Measurements from ENCODE around the gene RACGAP1. TPM values are rescaled to one million over a fixed set of nuclear protein-coding genes. Genes with fewer than 3 reads are reported as not detected.

RACGAP1 gene
- total RNA-seq, 1 experiment from 2014 or later, result 147 TPM

DNA sequence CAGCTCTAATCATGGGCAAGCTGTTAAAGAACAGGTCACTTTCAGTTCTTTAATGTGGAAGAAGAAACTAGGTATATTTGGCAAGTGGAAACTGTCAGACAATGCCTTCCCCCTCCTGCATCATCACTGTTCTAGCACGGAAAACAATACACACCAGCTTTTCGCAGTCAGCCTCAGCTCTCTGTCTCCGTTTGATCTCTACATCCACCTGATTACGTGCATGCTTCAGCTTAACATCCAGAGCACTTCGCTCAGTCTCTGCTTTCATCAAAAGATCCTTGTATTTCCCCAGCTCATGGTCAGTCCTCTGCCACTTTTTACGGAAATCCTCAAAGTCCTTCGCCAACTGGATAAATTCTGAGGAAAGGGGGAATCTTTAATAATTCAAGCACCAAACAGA, 19.0 kb downstream of the RACGAP1 start:
- POLR2A ChIA-PET, result interaction anchor here (0.7 to 1.1 kb wide), 2 partner anchors 12 to 253 kb away, joined by 3 to 4 read pairs; no protein-coding TSS in a partner anchor
- Histone ChIP-seq H3K36me3 (ENCODE audit: control insufficient read depth, insufficient read depth, low read length) (peaks cover 60% of the 10 kb centered on the region), H3K4me1 (ENCODE audit: control insufficient read depth, insufficient read depth, low read length) (peaks cover 16% of the 10 kb centered on the region), H3K27ac (ENCODE audit: low read length) (peak overlapping the region; percentile 61), H3K9me3 (ENCODE audit: control insufficient read depth, insufficient read depth, low read depth, low read length) (no peaks in the 10 kb centered on the region), H3K4me3 (ENCODE audit: low read depth in 2 of 2, low read length in 2 of 2) (no peak overlapping the region), H3K27me3 (ENCODE audit: control insufficient read depth, insufficient read depth, low read length) (no peaks in the 10 kb centered on the region)
- no peak for ATAC-seq
- TF ChIP-seq, protein P1, sequence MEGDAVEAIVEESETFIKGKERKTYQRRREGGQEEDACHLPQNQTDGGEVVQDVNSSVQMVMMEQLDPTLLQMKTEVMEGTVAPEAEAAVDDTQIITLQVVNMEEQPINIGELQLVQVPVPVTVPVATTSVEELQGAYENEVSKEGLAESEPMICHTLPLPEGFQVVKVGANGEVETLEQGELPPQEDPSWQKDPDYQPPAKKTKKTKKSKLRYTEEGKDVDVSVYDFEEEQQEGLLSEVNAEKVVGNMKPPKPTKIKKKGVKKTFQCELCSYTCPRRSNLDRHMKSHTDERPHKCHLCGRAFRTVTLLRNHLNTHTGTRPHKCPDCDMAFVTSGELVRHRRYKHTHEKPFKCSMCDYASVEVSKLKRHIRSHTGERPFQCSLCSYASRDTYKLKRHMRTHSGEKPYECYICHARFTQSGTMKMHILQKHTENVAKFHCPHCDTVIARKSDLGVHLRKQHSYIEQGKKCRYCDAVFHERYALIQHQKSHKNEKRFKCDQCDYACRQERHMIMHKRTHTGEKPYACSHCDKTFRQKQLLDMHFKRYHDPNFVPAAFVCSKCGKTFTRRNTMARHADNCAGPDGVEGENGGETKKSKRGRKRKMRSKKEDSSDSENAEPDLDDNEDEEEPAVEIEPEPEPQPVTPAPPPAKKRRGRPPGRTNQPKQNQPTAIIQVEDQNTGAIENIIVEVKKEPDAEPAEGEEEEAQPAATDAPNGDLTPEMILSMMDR (IDR thresholded peaks at IDR 0.05), result no peak
- TF ChIP-seq REST (IDR thresholded peaks at IDR 0.05; ENCODE audit: insufficient read depth in 1 of 2, low read depth in 2 of 2, low read length in 1 of 2) (no peak), TCF7L2 (IDR thresholded peaks at IDR 0.05; ENCODE audit: low read depth, low read length) (no peak), POLR2AphosphoS5 (IDR thresholded peaks at IDR 0.05; ENCODE audit: low read depth, low read length) (no peak), SIN3A (IDR thresholded peaks at IDR 0.05; ENCODE audit: borderline replicate concordance, insufficient read depth, low read depth, low read length) (no peak)
- CTCF ChIA-PET, result interaction anchor here (0.8 kb wide), 1 partner anchor 30 kb away, joined by 7 read pairs; no protein-coding TSS in a partner anchor
- no peak for DNase-seq (ENCODE audit: low read depth, low spot score)
- BruUV-seq (replicated peaks), result no TSS peak
- intact Hi-C loops (cut with micrococcal nuclease; ENCODE audit: unreplicated experiment) (no loop called here), in situ Hi-C loops (cut with HindIII; ENCODE audit: low pct_unique_long_range_greater_than_20kb, low sequenced_read_pairs) (no loop called here)

- in situ Hi-C loops (cut with HindIII; ENCODE audit: low pct_unique_long_range_greater_than_20kb, low sequenced_read_pairs) (no loop called here), intact Hi-C loops (cut with micrococcal nuclease; ENCODE audit: unreplicated experiment) (no loop called here)
- no peaks in the 10 kb centered on the region for H3K9me3 ChIP-seq (ENCODE audit: control insufficient read depth, insufficient read depth, low read depth, low read length)
- peaks cover 67% of the 10 kb centered on the region for H3K36me3 ChIP-seq (ENCODE audit: control insufficient read depth, insufficient read depth, low read length)
- no peak overlapping the region; the same call in 1 of the 2 replicates for H3K27ac ChIP-seq (ENCODE audit: low read length)
- ChIA-PET POLR2A (no interaction called here), CTCF (interaction anchor here (0.6 kb wide), 1 partner anchor 121 kb away, joined by 8 read pairs; no protein-coding TSS in a partner anchor)
- peaks cover 16% of the 10 kb centered on the region for H3K4me1 ChIP-seq (ENCODE audit: control insufficient read depth, insufficient read depth, low read length)
- ATAC-seq (no peak), DNase-seq (ENCODE audit: low read depth, low spot score) (no peak)
- TF ChIP-seq, protein P1 (IDR thresholded peaks at IDR 0.05), result no peak
- TF ChIP-seq REST (IDR thresholded peaks at IDR 0.05; ENCODE audit: insufficient read depth in 1 of 2, low read depth in 2 of 2, low read length in 1 of 2), result no peak
- TF ChIP-seq POLR2AphosphoS5 (IDR thresholded peaks at IDR 0.05; ENCODE audit: low read depth, low read length), result no peak
- TF ChIP-seq SIN3A (IDR thresholded peaks at IDR 0.05; ENCODE audit: borderline replicate concordance, insufficient read depth, low read depth, low read length), result no peak
- TF ChIP-seq TCF7L2 (IDR thresholded peaks at IDR 0.05; ENCODE audit: low read depth, low read length), result no peak
- H3K4me3 ChIP-seq (ENCODE audit: low read depth in 2 of 2, low read length in 2 of 2), result no peak overlapping the region
- BruUV-seq (replicated peaks), result no TSS peak
- H3K27me3 ChIP-seq (ENCODE audit: control insufficient read depth, insufficient read depth, low read length), result no peaks in the 10 kb centered on the region
Observed at GRCh38 chr12:50005175-50005574, 20.1 kb downstream of the RACGAP1 start.
